ENCODE results near the gene NAALADL2.

Gene NAALADL2

DNA sequence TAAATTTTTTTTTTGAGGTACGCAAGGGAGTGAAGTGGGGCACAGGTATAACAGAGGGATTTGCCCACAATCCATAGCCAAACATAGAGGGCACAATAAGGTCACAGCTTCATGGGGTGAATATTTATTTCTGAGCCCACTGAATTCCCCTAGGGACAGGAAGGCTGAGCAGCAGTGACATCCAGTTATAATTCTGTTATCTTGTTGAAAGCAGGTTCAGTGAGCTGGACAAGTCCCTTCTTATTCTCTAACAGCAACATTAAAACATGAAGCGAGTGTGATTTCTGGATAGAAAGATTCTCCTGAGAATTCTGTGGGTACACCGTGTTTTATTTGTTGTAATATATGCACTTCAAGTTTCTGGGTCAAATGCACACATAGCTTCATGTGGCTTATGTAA is 538.2 kb downstream of the NAALADL2 start:
- no peak overlapping the region for H3K4me3 ChIP-seq
- DNase-seq (ENCODE audit: low spot score), result no peak
- TF ChIP-seq, protein P1, sequence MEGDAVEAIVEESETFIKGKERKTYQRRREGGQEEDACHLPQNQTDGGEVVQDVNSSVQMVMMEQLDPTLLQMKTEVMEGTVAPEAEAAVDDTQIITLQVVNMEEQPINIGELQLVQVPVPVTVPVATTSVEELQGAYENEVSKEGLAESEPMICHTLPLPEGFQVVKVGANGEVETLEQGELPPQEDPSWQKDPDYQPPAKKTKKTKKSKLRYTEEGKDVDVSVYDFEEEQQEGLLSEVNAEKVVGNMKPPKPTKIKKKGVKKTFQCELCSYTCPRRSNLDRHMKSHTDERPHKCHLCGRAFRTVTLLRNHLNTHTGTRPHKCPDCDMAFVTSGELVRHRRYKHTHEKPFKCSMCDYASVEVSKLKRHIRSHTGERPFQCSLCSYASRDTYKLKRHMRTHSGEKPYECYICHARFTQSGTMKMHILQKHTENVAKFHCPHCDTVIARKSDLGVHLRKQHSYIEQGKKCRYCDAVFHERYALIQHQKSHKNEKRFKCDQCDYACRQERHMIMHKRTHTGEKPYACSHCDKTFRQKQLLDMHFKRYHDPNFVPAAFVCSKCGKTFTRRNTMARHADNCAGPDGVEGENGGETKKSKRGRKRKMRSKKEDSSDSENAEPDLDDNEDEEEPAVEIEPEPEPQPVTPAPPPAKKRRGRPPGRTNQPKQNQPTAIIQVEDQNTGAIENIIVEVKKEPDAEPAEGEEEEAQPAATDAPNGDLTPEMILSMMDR (IDR thresholded peaks at IDR 0.05), result no peak
- no peak overlapping the region for H3K27ac ChIP-seq

DNA sequence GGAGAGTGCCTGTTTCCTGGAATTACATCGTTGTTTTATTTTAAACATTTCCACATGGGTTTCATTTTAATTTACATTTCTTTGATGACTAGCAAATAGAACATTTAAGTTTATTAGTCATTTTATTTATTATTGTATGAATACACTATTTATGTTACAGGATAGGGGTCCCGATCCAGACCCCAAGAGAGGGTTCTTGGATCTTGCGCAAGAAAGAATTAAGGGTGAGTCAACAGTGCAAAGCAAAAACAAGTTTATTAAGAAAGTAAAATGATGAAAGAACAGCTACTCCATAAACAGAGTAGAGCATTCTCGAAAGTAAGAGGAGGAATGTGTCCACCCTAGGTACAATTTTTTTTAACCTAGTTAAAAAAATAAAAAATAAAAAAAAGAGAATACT is 539.5 kb downstream of the NAALADL2 start:
- TF ChIP-seq, protein P1 (IDR thresholded peaks at IDR 0.05), result no peak

DNA sequence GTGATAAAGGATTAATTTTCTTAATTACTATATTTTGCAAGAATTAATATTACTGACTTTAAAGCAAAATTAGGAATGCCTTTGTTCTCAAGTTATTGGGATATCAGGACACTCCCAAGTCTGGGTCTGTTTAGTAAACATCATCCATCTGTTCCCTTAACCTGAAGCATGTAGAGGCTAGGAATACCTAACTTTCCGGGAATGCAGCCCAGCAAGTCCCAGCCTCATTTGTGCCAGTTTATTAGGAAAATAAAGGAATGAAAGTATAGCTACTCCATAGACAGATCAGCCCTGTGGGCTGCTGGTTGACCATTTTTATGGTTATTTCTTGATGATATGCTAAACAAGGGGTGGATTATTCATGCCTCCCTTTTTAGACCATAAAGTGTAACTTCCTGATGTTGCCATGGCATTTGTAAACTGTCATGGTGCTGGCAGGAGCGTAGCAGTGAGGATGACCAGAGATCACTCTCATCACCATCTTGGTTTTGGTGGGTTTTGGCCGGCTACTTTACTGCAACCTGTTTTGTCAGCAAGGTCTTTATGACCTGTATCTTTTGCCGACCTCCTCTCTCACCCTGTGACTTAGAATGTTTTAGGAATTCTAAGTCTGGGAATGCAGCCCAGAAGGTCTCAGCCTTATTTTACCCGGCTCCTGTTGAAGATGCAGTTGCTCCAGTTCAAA is 540.2 kb downstream of the NAALADL2 start:
- no peak overlapping the region for H3K27ac ChIP-seq
- no peak for DNase-seq (ENCODE audit: low spot score)
- H3K4me3 ChIP-seq, result no peak overlapping the region
- TF ChIP-seq, protein P1 (IDR thresholded peaks at IDR 0.05), result no peak

More for the DNA sequence above, 539.5 kb downstream of the NAALADL2 start:
- Histone ChIP-seq H3K4me3 (no peak overlapping the region), H3K27ac (no peak overlapping the region)
- no peak for DNase-seq (ENCODE audit: low spot score)

DNA sequence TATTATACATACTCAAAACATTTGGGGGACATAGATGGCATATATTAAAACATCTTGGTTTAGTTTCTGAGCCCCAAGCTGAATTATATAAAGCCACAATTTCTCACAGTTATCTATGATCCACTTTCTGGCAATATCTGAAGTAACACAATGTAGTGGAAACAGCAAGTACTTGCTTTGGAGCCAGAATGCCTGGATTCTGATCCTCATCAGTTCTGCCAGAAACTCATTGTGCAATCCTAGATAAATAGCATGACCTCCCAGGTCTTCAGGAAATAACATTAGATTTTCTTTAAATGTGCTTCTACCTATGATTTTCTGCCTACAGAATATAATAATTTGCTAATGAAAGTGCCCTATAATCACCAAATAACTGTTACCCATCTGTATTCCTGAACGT is 544.9 kb downstream of the NAALADL2 start:
- Histone ChIP-seq H3K27ac (no peak overlapping the region), H3K4me3 (no peak overlapping the region)
- TF ChIP-seq, protein P1 (IDR thresholded peaks at IDR 0.05), result no peak
- DNase-seq (ENCODE audit: low spot score), result no peak

DNA sequence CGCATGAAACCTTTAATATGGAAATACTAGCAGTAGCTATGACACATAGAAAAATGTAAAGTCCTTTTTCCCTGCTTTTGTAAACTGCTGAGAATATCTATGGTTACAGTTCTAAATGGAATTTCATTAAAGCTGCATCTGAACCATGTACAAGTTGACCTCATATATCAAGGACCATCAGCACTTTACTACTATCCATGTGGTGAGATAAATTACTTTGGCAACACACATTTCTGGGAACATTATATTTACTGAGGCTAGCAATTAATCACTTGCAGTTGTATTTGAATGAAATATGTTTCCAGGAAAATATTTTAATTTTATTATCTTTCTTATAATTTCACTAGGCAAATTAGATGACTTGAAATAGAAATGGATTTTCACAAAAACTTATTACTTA is 545.5 kb downstream of the NAALADL2 start:
- no peak overlapping the region for H3K27ac ChIP-seq
- TF ChIP-seq, protein P1 (IDR thresholded peaks at IDR 0.05), result no peak
- no peak for DNase-seq (ENCODE audit: low spot score)
- no peak overlapping the region for H3K4me3 ChIP-seq

DNA sequence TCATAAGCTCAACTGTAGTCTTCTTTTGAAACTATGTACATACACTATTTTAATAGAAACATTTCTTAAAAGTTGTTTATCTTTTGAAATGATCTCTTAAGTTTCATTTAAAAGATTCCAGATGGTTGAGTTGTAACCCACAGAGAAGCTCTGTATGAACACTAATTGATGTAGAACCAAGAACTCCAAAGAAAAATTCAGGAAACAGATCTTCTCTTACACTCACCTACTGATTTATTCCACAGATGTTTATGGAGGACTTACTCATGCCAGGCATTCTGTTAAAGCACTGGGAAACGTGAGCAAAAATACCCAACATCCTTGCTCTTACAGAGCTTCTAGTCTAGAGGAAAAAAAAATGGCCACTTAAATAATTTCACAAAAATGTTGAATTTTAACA is 551.1 kb downstream of the NAALADL2 start:
- Histone ChIP-seq H3K27ac (no peak overlapping the region), H3K4me3 (no peak overlapping the region)
- DNase-seq (ENCODE audit: low spot score), result no peak
- TF ChIP-seq, protein P1 (IDR thresholded peaks at IDR 0.05), result no peak

DNA sequence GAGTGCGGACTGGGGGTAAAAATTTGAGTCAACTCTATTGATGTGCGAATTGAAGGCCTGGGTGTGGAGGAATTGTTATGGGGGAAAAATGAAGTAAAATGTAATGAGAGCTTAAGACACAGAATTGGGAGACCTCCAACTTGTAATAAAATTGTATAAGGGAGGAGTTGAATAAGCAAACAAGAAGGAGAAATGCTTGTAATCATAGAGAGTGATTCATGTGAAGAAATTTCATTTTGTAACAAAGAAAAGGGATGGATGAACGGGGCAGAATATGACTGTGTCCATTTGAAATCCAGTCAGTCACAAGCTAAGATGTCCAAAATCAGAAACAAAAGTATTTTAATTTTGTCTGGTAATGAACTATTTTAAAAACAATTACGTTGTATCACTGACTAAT is 552.3 kb downstream of the NAALADL2 start:
- no peak overlapping the region for H3K4me3 ChIP-seq
- TF ChIP-seq, protein P1 (IDR thresholded peaks at IDR 0.05), result no peak
- H3K27ac ChIP-seq, result no peak overlapping the region
- no peak for DNase-seq (ENCODE audit: low spot score)
